Large intestine (tissue), 3 donors: ENCODE measurements around the gene LNX1. TPM values are rescaled to one million over a fixed set of nuclear protein-coding genes. Genes with fewer than 3 reads are reported as not detected.
A peak's percentile ranks its signal among the peaks of the same experiment; 100 is the strongest.

Experiments used
- DNase-seq, 2 donors: peaks; one replicate each; pipeline versions ENCODE4 v3.0.0 to v3.0.0-alpha.2; 2013
- H3K27ac ChIP-seq: one replicate; pipeline ENCODE4 v1.5.1; 2013; ENCODE audit warnings: low read length
- H3K27me3 ChIP-seq: 2 replicates; pipeline ENCODE4 v1.6.1; 2013; ENCODE audit warnings: low read length; ENCODE audit not compliant: control insufficient read depth, insufficient read depth
- H3K36me3 ChIP-seq: 2 replicates; pipeline ENCODE4 v1.6.1; 2013; ENCODE audit warnings: low read length; ENCODE audit not compliant: control insufficient read depth, insufficient read depth
- H3K4me1 ChIP-seq: one replicate; pipeline ENCODE4 v1.6.1; 2013; ENCODE audit warnings: low read length; ENCODE audit not compliant: control insufficient read depth, insufficient read depth
- H3K4me3 ChIP-seq: one replicate; pipeline ENCODE4 v1.5.1; 2013; ENCODE audit warnings: low read length
- H3K9me3 ChIP-seq: one replicate; pipeline ENCODE4 v1.6.1; 2013; ENCODE audit warnings: mild to moderate bottlenecking, low read depth, low read length, moderate library complexity; ENCODE audit not compliant: control insufficient read depth
- WGBS: methylation state at CpG from one replicate; pipeline ENCODE4 v1.1.5; 2013; ENCODE audit warnings: low lambda C conversion rate; ENCODE audit not compliant: insufficient coverage; 5-methylcytosine and 5-hydroxymethylcytosine counted together
- polyA plus RNA-seq: library from polyadenylated mRNA; unstranded; fragments of 120-200 nt; gene quantifications from one replicate; pipeline ENCODE4 v1.2.1, GENCODE V29; 2013

LNX1 gene
- polyA plus RNA-seq, 1 donor: 10.8 TPM

- no peaks in the 10 kb centered on the region for H3K27me3 ChIP-seq
- peaks cover 11% of the 10 kb centered on the region for H3K4me1 ChIP-seq
- no peak for DNase-seq
- H3K9me3 ChIP-seq: no peaks in the 10 kb centered on the region
- WGBS: no CpG with 5 or more reads among the region's 3 CpGs
- no peak overlapping the region for H3K27ac ChIP-seq
- no peaks in the 10 kb centered on the region for H3K36me3 ChIP-seq
- H3K4me3 ChIP-seq: no peak overlapping the region
Measured at GRCh38 chr4:53602390-53602789, 11.1 kb upstream of the LNX1 start.

GRCh38 chr4:53601251-53601764, 10.0 kb upstream of the LNX1 start:
- H3K9me3 ChIP-seq: no peaks in the 10 kb centered on the region
- no peaks in the 10 kb centered on the region for H3K36me3 ChIP-seq
- H3K4me3 ChIP-seq: no peak overlapping the region
- DNase-seq: no peak
- peaks cover 11% of the 10 kb centered on the region for H3K4me1 ChIP-seq
- no CpG with 5 or more reads among the region's 9 CpGs for WGBS
- no peaks in the 10 kb centered on the region for H3K27me3 ChIP-seq
- H3K27ac ChIP-seq: no peak overlapping the region

GRCh38 chr4:53599632-53600031, 8.3 kb upstream of the LNX1 start:
- no CpG with 5 or more reads among the region's 2 CpGs for WGBS
- H3K27ac ChIP-seq: no peak overlapping the region
- DNase-seq: no peak

GRCh38 chr4:53598901-53599300, 7.6 kb upstream of the LNX1 start:
- Histone ChIP-seq H3K9me3 (no peaks in the 10 kb centered on the region), H3K4me1 (peaks cover 11% of the 10 kb centered on the region), H3K4me3 (no peak overlapping the region), H3K27me3 (no peaks in the 10 kb centered on the region), H3K27ac (peak overlapping the region; percentile 41), H3K36me3 (no peaks in the 10 kb centered on the region)
- peak in 1 of 2 donors; percentile 47 for DNase-seq

More at GRCh38 chr4:53599632-53600031, 8.3 kb upstream of the LNX1 start:
- no peaks in the 10 kb centered on the region for H3K27me3 ChIP-seq
- peaks cover 11% of the 10 kb centered on the region for H3K4me1 ChIP-seq
- no peaks in the 10 kb centered on the region for H3K36me3 ChIP-seq
- no peak overlapping the region for H3K4me3 ChIP-seq
- H3K9me3 ChIP-seq: no peaks in the 10 kb centered on the region

- H3K4me1 ChIP-seq: peaks cover 11% of the 10 kb centered on the region
- DNase-seq: no peak
- WGBS: 76% methylated on average over 2 of the region's 4 CpGs
- H3K36me3 ChIP-seq: no peaks in the 10 kb centered on the region
- peak overlapping the region; percentile 41 for H3K27ac ChIP-seq
- H3K4me3 ChIP-seq: no peak overlapping the region
- H3K27me3 ChIP-seq: no peaks in the 10 kb centered on the region
- no peaks in the 10 kb centered on the region for H3K9me3 ChIP-seq
Measured at GRCh38 chr4:53598483-53598882, 7.2 kb upstream of the LNX1 start.

GRCh38 chr4:53596901-53597300, 5.6 kb upstream of the LNX1 start:
- Histone ChIP-seq H3K27ac (no peak overlapping the region), H3K4me3 (no peak overlapping the region), H3K4me1 (peaks cover 18% of the 10 kb centered on the region), H3K27me3 (no peaks in the 10 kb centered on the region), H3K9me3 (no peaks in the 10 kb centered on the region), H3K36me3 (no peaks in the 10 kb centered on the region)
- DNase-seq: no peak
- 100% methylated on average over 1 of the region's 3 CpGs for WGBS

- Histone ChIP-seq H3K36me3 (no peaks in the 10 kb centered on the region), H3K4me3 (no peak overlapping the region), H3K4me1 (peaks cover 21% of the 10 kb centered on the region), H3K9me3 (no peaks in the 10 kb centered on the region), H3K27me3 (no peaks in the 10 kb centered on the region), H3K27ac (no peak overlapping the region)
- WGBS: no CpG with 5 or more reads among the region's 2 CpGs
- DNase-seq: no peak
Measured at GRCh38 chr4:53595834-53596233, 4.5 kb upstream of the LNX1 start.

GRCh38 chr4:53595204-53595603, 3.9 kb upstream of the LNX1 start:
- Histone ChIP-seq H3K4me1 (peaks cover 21% of the 10 kb centered on the region), H3K36me3 (no peaks in the 10 kb centered on the region), H3K9me3 (no peaks in the 10 kb centered on the region), H3K4me3 (no peak overlapping the region), H3K27ac (no peak overlapping the region), H3K27me3 (no peaks in the 10 kb centered on the region)
- DNase-seq: no peak
- no CpG with 5 or more reads among the region's 3 CpGs for WGBS

- Histone ChIP-seq H3K4me3 (no peak overlapping the region), H3K9me3 (no peaks in the 10 kb centered on the region), H3K27ac (no peak overlapping the region), H3K36me3 (no peaks in the 10 kb centered on the region), H3K27me3 (no peaks in the 10 kb centered on the region), H3K4me1 (peaks cover 20% of the 10 kb centered on the region)
- WGBS: 100% methylated on average over 2 of the region's 2 CpGs
- DNase-seq: no peak
Measured at GRCh38 chr4:53593765-53594164, 2.5 kb upstream of the LNX1 start.

GRCh38 chr4:53592686-53593501, 1.6 kb upstream of the LNX1 start:
- Histone ChIP-seq H3K27ac (peak overlapping the region; percentile 92), H3K9me3 (no peaks in the 10 kb centered on the region), H3K36me3 (no peaks in the 10 kb centered on the region), H3K4me3 (peak overlapping the region; percentile 46), H3K4me1 (peaks cover 17% of the 10 kb centered on the region), H3K27me3 (no peaks in the 10 kb centered on the region)
- 0% methylated on average over 1 of the region's 20 CpGs for WGBS
- DNase-seq: peak; percentile 76 to 88

GRCh38 chr4:53592122-53592521, 836 bp upstream of the LNX1 start:
- no peaks in the 10 kb centered on the region for H3K9me3 ChIP-seq
- peak overlapping the region; percentile 92 for H3K27ac ChIP-seq
- peak overlapping the region; percentile 46 for H3K4me3 ChIP-seq
- no CpG with 5 or more reads among the region's 8 CpGs for WGBS
- peak; percentile 37 to 55 for DNase-seq
- no peaks in the 10 kb centered on the region for H3K36me3 ChIP-seq
- H3K27me3 ChIP-seq: no peaks in the 10 kb centered on the region
- H3K4me1 ChIP-seq: peaks cover 22% of the 10 kb centered on the region
